Neural cell (in vitro differentiated cells): ENCODE results near the gene RNF149.

Experiments used
- CTCF ChIP-seq: fragments of 450-650 bp; IDR thresholded peaks from 2 replicates; pipeline ENCODE4 v1.5.1; 2014; ENCODE audit warnings: antibody characterized with exemption, mild to moderate bottlenecking, moderate library complexity; ENCODE audit not compliant: poor library complexity, severe bottlenecking
- POLR2AphosphoS5 ChIP-seq: IDR thresholded peaks from 2 replicates; pipeline ENCODE4 v1.6.1; 2012
- REST ChIP-seq: IDR thresholded peaks from 2 replicates; pipeline ENCODE4 v1.6.1; 2012; ENCODE audit warnings: borderline replicate concordance

GRCh38 chr2:101255501-101255900, 53.0 kb downstream of the RNF149 start:
- TF ChIP-seq REST (no peak), CTCF (no peak), POLR2AphosphoS5 (no peak)
